Measurements from ENCODE around the gene RBM47.

The RBM47 gene

DNA sequence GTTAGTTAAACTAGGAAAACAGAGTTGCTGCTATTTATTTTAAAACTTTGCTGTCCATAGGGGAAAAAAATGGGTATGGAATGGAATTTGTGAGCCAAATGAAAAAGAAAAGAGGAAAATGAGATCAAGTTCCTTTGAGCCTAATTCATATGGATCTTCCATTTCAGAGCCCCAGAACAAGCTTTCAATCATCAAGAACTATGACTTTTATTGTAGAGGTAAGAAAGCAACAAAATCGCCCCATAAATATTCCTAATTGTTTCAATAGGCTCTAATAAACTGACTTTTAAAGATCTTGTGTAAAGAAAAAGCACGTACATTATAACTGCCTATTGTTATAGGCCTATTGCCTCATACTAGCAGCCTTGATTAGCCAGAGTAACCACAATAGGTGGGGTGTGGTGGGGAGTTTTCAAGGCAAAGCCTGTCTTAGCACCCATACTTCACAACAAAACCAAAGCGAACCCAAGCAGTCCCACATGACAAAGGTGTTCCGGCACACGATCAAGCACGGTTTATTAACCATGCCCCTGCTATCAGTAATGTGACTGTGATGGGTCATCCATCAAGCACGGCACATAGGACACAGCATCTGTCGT, 44.4 kb downstream of the RBM47 start:
- DNase-seq, result no peak

GRCh38 chr4:40584517-40585141, 45.0 kb downstream of the RBM47 start:
- no peak for DNase-seq

DNA sequence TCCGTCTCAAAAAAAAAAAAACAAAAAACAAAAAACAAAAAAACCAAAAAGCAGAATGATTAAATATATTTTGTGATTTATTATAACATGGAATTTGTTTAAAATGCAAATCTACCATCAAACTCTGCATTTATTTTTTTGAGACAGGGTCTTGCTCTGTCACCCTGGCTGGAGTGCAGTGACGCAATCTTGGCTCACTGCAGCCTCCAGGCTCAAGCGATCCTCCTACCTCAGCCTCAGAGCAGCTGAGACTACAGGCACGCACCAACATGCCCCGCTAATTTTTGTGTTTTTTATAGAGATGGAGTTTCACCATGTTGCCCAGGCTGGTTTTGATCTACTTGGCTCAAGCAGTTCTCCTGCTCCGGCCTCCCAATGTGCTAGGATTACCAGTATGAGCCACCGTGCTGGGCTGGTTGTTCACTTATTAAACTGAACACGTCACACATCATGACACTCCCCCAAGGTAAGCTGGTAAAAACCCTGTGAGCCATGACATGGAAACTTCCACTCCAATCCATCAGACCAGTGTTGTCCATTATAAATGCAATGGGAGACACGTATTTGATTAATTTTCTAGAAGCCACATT, 45.7 kb downstream of the RBM47 start:
- no peak for DNase-seq

- no peak for DNase-seq
Measured at GRCh38 chr4:40582413-40582812, 47.3 kb downstream of the RBM47 start.

GRCh38 chr4:40581254-40582140, 48.2 kb downstream of the RBM47 start:
- no peak for DNase-seq

- DNase-seq, result no peak
Measured at GRCh38 chr4:40579983-40580382, 49.7 kb downstream of the RBM47 start.

- no peak for DNase-seq
Measured at GRCh38 chr4:40577588-40578253, 51.9 kb downstream of the RBM47 start.

DNA sequence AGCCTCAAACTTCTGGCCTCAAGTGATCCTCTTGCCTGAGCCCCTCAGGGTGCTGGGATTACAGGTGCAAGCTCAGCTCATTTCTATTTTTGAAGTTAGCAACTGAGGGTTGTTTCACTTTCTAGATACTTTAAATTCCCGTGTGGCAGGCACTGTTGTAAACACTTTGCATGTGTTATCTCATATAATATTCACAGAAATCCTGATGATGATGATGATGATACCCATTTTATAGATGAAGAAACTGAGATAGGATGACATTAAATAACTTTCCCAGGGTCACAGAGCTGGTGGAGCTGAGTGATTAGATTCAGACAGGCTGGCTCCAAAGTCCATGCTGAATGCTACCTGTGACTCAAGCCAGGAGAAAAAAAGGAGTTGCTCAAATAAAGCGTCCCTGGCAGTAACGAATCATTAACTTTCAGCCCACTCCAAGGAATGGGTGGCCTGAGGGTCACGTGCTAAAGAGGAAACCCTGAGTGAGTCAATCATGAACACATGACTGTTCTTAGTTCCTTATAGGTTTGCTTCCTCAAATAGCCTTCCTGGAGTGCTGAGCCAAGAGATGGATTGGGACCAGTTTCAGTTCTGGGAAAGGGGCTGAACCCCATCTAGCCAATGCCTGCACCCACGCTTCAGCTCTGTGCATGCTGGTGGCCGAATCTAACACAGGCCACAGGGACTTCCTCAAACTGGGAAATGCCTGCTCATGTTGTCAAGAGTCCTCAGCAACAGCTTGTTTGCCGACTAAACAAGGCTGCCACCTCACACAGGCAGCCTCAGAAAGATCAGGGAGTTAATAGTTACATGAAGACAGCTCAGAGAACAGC, 52.8 kb downstream of the RBM47 start:
- DNase-seq, result peak; percentile 99

- no peak for DNase-seq
Measured at GRCh38 chr4:40575846-40576245, 53.8 kb downstream of the RBM47 start.

- peak; percentile 81 for DNase-seq
Measured at GRCh38 chr4:40573593-40574311, 55.9 kb downstream of the RBM47 start.

DNA sequence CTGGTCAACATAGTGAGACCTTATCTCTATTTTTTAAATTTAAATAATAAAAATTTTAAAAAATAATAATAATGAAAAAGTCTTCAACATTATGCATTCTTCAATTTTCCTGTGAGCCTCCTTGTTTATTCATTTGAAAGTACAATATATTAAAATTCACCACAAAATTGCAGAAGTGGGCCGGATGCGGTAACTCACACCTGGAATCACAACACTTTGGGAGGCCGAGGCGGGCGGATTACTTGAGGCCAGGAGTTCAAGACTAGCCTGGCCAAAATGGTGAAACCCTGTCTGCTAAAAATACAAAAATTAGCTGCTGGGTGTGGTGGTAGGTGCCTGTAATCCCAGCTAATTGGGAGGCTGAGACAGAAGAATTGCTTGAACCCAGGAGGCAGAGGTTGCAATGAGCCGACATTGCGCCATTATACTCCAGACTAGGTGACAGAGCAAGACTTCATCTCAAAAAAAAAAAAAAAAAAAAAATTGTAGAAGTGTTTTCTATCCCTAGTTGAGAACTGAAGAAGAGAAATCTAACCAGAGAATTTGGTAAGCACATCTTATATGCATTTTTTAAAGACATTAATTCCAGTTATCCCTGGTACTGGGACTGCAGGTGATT, 56.9 kb downstream of the RBM47 start:
- no peak for DNase-seq

DNA sequence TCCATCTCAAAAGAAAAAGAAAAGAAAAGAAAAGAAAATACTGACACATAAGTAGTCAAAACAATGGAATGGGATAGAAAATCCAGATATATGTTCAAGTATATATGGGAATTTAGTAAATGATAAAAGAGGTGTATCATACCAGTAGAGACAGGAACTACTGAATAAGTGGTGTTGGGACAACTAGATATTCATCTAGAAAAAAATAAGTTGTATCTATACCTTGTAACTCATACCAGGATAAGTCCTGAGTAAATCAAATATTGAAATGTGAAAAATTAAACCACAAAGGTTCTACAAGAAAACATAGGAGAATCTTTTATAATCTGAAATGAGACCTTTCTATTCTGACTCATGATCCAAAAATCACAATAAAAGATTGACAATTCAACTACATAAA, 58.5 kb downstream of the RBM47 start:
- DNase-seq, result no peak

DNA sequence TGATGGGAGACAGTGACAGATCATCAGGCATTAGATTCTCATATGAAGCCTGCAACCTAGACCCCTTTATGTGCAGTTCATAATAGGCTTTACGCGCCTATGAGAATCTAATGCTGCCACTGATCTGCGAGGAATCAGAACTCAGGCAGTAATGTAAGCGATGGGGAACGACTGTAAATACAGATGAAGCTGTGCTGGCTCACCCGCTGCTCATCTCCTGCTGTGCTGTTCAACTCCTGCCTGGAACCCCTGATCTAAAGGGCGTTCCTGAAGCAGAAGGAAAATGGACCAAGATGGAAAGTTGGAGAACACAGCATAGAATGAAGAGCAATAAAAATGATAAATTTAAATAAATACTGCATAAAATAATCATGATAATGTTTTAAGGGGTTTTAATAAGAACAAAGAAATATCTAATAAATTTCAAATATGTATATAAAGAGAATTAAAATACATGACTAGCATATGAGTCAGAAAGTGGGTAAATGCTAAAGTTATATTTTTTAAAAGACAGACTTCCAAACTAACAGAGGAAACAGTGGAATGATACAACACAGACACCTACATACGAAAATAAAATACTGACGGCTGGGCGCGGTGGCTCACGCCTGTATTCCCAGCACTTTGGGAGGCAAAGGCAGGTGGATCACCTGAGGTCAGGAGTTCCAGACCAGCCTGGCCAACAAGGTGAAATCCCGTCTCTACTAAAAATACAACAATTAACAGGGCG, 59.2 kb downstream of the RBM47 start:
- DNase-seq, result no peak

DNA sequence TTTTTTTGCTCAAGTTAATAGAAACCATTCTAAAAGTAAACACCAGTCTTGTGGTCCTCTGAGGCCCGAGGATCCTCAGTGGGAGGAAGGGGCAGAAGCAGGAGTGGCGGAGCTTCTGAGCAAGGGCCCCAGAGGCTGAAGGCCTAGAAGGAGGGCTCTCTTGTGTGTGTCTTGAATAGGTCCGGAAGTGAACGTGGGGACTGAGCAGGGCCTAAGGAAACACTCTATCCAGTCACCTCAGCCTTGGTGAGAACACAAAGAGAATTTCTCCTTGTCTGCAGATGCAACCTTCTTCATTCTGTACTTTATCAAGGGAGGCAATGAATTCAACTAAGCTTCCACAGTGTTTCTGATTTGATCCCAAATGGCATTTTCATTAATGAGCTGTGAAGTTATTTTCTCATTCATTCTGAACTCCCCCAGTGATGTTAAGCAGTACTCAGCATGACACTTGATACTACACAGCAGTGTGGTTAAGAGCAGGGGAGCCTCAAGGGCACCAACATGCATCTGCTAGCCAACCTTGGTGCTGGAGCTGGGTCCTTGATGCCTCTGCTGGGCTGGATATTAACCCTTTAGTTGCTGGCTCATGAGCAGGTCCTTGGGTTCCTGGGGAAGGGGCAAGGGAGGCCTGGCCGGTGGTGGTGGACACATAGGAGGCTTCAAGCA, 64.7 kb downstream of the RBM47 start:
- no peak for DNase-seq

DNA sequence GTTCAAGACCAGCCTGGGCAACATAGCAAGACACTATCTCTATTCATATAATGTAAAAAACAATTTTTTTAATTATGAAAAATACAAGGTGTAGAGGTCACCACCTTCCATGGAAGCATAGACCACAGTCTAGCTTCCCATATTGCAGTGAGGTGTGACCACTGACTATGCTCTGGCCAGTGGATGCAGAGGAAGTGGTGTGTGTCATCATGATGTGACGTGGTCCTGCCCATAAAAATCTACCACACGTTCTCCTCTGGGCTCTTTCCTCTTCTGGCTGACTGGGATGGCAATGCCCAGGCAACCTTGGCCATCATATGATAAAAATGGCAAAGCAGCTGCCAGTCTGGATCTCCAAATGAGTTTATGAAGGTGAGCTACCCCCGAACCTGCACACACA, 65.7 kb downstream of the RBM47 start:
- DNase-seq, result peak; percentile 83

- DNase-seq, result peak; percentile 64
Measured at GRCh38 chr4:40563401-40563800, 66.3 kb downstream of the RBM47 start.

DNA sequence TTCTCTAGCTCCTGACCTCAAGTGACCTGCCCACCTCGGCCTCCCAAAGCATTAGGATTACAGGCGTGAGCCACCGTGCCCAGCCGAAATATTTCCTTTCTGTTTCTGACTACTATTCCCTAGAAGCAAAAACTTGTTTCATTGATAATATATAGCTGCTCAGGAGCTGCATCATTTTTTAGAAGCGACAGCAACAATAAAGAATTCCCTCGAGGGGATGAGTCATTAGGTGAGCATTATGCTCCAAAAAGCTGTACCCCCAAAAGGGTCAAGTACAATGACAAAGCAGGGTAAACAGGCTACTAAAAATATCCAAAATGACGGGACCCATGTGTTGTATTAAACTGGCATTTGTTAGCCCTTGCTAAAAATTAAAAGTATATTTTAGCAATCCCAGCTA, 67.0 kb downstream of the RBM47 start:
- no peak for DNase-seq

GRCh38 chr4:40562208-40562607, 67.5 kb downstream of the RBM47 start:
- DNase-seq, result peak; percentile 63

GRCh38 chr4:40561543-40562177, 68.0 kb downstream of the RBM47 start:
- peak; percentile 51 for DNase-seq

Measured in suppressor macrophage treated with lipopolysaccharide for 4 hours (primary cell).